HG03460 (cell line): Measurements from ENCODE around the gene NFATC2.
A peak's percentile ranks its signal among the peaks of the same experiment; 100 is the strongest.

Experiments used
- ATAC-seq: cut with Tn5 transposase; IDR thresholded peaks from one replicate; pipeline ENCODE4 v1.9.1; 2021; ENCODE audit not compliant: unreplicated experiment

NFATC2 gene

DNA sequence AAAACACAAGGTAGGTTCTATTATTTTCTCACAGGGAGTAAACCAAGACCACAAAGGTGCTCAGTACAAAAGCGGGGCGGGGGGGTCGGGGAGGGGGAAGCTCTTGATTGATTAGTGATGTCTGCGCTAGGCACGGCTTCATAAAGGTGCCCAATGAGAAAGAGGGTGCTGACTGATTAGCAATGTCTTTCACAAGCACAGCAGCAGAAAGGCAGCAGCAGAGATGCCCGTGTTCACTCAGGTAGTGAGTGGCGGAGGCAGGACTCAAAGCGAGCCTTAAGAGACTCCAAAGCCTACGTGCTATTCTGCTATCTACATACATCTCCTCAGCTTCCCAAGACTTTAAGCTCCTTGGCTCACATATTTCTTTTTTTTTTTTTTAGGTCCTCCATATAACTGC, 20.3 kb downstream of the NFATC2 start:
- no peak for ATAC-seq

DNA sequence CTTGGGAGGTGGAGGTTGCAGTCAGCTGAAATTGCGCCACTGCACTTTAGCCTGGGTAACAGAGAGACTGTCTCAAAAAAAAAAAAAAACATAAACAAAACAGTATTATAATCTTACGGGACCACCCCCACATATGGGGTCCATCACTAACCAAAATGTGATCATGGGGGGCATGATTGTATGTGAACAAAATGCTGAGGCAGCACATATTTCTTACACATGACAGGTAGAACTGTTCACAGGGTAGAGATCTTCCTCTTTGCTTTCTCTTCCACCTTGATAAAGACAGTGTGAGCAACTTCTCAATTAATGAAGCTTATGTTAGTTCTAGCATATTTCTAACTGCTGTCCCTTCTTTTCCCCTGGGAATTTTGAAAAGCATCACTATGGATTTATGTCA, 24.7 kb downstream of the NFATC2 start:
- ATAC-seq: no peak

DNA sequence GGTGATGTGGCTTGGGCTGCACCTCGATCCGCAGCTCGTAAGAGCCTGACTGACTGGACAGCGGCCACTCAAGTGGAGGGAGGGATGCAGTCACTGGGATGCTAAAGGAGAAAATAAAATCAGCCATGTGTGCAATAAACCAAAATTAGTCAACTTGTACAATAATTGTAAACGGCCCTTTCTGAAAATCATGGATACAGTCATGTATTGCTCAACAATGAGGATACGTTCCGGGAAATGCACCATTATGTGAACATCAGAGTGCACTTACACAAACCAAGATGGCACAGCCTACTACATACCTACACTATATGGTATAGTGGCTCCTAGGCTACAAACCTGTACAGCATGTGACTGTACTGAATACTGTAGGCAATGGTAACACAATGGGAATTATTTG, 25.7 kb downstream of the NFATC2 start:
- no peak for ATAC-seq

DNA sequence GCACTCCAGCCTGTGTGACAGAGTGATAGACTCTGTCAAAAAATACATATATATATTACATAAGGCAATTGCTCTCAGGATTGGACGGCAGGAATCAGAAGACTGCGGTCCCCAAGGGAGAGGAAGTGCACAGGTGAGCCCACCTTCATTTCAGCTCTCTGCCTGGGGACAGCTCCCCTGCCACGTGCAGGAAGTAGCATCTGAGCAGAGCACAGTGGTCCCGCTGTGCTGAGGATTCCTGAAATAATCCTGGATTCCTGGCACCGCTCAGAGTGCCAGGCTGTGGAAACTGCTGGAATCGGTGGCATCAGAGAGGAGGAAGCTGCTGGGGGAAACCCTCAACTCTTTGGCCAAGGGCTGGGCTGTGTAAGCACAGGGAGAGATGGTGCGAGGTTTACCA, 27.7 kb downstream of the NFATC2 start:
- ATAC-seq: no peak

DNA sequence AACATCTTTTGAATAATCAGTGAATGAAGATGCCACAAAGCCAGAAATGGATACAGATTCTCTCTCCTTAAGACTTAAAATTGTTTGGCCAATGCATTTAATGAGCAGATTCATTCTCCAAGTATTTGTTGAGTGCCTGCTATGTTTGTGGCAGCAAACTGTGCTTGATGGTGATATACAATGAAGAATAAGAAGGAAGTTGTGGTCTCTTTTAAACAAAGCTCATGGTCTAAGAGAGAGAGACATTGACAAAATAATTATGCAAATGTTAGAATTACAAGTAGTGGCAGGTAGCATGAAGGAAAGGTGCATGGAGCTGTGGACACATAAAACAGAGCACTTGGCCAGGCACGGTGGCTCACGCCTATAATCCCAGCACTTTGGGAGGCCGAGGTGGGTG, 28.3 kb downstream of the NFATC2 start:
- no peak for ATAC-seq

DNA sequence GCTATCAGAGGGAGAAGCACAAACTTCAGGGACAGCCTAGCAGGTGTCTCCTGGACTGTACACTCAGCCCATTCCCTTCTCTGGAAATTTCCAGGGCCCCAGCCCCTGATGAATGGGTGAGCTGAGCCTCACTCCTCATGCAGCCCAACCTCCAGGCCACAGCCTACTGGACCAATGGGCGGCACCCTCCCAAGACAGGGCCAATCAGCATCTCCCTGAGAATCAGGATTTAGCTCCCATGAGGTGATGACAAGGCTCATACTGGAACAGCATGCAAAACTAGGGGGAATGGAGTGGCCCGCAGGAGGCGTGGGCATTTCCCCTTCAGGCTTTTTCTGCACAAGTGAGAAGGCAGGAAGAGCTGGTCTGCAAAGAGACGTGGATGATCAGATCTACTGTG, 29.0 kb downstream of the NFATC2 start:
- ATAC-seq: no peak

DNA sequence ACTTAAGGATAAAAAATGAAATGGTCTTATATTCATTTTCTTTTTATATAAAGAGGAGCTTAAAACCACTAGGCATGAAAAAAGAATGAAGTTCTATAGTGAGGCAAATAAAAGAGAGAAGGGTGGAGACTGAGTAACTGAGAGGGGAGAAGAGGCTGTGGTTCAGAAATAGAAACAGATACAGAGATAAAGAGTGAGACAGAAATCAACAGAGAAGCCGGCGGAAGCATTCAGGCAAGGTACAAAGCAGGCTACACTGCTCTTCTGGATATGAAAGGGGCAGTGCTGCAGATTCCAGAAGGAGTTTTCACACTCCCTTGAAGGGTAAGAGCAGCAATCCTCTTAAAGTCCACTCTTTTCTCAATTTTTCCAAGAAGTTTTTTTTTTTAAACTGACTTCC, 29.9 kb downstream of the NFATC2 start:
- no peak for ATAC-seq

DNA sequence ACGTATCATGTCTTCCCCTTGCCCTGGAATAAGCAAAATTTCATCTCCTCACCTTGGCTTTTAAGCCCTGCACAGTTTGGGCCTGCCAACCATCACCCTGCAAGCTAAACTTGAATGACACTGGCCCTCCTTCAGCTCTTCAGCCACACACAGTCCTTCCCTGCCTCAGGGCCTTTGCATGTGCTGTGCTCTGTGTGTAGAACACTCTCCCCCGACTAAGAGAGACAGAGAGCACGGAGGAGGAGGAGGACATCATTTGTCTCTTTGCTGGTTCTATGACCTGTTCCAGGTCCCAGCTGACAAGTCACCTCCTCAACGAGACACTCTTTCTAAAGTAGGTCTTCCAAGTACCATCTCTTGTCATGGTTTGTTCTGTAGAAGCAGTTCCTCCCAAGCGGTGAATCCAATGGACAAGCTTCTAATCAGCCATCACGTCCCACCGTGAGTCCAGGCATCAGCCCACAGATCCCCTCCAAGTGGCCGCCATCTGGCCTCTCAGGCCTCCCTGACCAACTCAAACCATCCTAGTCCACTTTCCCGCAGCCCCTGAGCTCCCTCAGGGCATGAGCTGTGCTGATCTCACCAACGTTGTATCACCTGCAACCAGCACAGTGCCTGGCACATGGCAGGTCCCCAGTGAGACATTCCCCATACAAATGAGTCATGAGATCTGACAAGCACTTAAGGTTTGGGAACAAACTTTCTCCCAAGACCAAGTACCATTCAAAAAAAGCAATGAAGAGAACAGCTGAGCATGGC, 30.5 kb downstream of the NFATC2 start:
- no peak for ATAC-seq

DNA sequence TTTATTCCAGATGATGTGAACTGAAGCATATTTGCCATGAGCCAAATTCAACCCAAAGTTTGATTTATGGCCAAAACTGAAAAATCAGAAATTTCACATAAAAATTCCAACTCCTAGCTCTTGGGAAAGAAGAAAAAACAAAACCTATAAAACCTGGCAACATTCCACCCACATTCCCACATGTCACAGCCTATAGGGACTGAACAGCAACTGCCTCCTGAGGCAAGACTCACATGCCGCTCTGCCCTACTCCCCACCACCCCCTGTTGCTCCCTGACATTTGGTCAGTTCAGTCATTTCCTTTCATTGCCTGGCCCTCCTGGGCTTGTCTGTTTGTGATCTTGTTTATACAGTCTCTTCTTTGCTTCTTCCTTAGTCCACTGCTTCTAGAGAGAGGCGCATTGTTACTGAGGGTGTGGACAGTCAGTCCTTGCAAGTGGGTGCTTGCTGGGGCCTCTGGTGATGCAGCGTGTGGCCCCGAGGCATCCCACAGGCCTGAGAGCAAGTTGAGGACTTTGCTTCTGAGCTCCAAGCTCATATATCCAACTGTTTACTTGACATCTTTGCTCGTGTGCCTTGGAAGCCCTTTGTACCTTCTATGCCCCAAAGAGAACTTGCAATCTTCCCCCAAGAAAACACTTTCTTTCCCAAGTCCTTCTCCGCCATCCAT, 31.4 kb downstream of the NFATC2 start:
- no peak for ATAC-seq

DNA sequence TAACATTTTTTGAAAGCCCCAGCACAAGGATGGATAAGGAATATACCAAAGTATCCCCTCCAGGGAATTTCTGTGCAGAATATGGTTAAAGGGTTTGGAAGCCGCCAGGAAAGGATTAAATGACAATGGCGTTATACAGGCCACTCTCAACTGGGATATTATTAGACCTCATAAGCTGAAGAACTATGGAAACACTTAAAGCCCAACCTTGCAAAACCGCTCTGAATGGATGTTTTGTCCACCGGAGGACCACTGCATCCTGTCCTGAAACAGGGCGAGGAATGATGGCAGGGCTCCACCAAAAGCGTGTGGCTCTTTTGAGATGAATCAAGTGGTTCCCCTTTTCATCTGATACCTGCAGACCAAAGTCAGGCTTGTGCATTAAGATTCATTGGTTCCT, 32.4 kb downstream of the NFATC2 start:
- no peak for ATAC-seq

DNA sequence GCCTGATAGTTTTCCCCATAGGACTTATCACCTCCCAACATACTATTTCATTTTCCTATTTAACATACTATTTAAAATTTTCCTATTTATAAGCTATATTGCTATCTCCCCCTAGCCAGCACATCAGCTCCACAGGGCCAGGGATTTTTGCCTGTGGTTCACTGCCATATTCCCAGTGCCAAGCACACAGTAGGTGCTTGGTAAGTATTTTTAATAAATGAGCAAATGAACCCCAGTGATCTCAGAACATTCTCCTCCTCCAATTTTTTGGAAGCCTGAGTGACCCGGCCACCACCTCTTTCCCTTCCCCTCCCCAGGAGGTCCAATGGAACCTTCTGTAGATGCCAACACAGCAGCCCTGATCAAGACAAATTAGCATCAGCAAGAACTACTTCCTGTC, 33.3 kb downstream of the NFATC2 start:
- ATAC-seq: no peak

DNA sequence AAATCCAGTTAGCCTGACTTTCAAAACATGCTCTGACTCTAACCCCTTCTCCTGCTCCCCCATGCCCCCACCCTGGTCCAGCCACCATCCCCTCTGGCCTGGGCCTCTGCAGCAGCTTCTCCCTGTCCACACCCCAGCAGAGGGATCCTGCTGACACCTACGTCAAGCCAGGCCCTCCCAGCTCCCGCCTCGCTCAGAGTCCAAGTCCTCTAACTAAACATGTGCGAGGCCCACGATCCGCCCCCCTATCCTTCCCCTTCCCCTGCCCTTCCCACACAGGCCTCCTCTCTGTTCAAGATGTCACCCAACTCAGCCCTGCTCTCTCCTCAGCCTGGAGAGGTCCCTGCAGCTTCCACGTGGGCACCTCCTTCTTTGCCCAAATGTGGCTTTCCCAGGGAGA, 33.7 kb downstream of the NFATC2 start:
- no peak for ATAC-seq

DNA sequence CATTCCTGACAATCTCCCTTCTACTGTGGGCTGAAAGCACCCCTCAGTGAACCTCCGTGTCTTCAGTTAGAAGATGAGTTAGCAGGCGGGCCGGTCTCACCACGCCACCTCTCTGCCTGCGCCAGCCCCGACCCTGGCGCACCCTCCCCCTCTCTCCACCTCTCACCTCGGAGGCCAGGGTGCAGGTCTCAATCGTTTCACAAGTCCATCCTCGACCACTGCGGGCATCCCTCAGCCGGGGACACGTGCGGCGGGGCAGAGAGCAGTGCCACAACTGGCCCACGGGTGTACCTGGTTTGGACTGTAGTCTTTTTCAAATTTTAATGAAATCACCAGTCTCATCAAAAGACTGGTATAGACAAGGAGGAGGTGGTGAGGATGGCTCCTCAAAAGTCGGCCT, 34.4 kb downstream of the NFATC2 start:
- no peak for ATAC-seq

DNA sequence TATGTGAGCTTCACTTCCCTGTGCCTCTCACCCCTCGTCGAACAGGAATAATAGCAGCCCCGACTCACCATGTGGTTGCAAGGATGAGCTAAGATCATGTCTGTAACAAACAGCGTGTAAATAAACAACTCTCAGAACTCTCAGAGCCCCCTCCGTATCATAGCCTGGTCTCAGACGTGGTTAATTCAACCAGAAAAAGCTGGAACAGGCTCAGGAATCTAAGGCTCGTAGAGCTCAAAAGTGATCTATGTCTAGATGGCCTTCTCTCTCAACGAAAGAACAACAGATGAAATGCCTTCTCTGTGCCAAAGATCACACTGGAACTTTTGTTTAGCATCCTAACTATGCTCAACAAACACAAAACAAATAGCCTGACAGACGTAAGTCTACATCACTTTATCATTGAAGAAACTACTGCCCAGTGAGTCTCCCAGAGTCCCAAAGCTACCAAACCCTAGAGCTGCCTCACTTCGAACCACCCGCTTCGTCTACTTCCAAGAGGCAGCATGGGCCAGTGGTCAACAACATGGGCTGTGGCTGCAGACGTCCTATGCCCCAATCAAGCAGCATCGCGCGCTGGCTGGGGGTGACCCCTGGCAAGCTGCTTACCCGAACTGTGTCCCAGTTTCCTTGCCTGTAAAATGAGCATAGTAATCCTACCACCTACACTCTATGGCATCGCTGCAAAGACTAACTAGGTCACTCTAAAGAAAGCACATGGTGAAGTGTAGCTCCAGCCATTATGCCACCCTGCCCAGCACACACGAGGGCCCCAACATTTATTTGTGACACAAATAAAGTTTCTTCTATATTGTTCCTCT, 35.1 kb downstream of the NFATC2 start:
- no peak for ATAC-seq

DNA sequence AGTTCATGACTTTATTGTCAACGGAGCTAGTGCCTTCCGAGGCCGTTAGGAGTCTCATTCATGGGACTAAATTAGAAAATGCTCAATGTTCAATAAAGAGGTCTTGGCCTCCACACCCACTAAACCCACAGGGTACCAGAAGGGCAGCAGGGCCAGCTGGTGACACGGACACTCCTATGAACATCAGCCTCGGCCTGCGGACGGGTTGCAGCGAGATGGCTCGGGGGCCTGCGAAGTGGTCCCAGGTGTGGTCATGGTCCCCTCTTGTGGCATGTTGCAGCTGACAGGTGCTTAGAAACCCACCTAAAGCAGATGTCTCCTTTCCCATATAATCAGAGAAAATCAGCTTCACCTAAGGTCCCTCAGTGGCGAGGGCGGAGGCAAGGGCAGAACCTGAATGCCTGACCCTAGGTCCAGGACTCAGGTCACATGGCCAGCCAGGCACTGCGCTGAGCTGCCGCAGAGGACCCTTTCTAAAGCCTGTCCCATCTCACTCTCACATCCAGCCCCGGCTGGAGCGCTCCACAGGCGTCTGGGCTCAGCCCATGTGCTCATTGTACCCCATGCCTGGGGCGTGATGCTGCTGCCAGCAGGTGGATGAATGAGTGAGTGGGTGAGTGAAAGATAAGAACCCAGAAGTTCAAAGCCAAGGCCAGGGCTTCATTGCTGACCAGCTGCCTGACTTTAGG, 35.8 kb downstream of the NFATC2 start:
- no peak for ATAC-seq

DNA sequence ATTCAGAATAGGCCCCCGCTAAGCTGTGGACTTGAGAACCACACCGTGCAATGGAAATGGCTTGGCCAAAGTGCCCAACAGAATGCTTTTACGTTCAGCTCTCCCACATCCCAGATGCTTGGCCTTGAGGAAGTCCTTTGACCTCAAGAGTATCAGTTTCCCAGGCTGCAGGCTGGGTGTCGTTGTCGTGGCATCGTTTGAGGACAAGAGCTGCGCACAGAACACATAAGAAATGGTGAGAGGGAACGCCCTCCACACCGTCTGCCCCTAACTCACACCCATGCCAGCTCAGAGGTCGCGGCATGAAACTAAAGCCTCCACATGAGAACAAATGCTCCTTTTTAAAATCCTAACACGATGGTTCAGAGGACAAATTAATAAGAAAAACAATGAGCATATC, 37.0 kb downstream of the NFATC2 start:
- ATAC-seq: no peak

DNA sequence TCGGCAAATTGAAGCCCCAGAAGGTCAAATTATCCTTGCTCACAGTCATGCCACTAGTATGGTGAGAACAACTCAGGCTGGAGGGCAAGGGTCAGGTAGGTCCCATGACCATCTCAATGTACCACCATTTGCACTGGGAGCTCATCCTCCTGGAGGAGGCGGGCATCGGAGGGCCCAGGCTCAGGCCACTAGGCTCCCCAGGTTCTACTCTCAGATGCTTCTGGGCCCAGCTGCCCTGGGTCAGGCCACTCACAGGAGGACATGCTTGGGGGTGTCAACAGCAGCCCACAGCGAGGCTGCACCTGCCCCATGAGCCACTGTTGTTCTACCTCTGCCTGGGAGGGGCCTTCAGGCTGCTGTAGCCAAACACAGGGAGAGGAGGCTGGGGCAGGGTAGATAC, 39.1 kb downstream of the NFATC2 start:
- ATAC-seq: no peak

DNA sequence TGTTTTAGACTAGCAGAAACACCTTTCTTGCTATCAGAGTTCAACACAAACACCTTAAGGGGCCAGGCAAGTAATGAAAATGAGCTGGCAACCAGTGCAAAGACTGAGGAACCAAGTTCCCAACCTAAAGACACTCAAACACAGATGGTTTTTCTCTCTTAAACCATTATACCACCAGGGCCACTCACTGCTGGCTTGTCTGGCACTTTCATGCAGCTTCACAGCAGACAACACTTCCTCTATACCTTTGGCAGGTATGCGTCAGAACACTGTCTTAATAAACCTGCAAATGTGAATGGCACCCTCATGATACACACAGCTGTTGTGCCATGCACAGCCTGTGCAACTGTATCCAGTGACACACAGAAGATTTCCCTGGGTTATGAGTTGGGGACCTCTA, 41.6 kb downstream of the NFATC2 start:
- no peak for ATAC-seq

DNA sequence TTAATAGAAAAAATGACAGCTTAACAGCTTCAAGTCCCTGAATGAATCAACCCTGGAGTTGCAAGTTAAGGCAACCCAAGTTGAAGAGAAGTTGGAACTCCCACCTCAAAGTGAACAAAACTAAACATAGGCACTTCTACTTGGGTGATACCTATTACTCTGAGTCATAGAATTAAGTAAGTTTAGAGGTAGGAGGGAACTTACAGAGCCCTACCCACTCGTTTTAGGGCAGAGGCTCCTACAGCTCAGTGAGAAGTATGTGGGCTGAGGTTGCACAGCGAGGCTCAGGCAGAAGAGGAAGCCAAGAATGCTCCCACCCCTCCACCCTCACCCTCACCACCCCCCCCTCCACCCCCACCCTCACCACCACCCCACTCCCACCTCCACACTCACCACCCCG, 42.2 kb downstream of the NFATC2 start:
- peak; percentile 52 for ATAC-seq

DNA sequence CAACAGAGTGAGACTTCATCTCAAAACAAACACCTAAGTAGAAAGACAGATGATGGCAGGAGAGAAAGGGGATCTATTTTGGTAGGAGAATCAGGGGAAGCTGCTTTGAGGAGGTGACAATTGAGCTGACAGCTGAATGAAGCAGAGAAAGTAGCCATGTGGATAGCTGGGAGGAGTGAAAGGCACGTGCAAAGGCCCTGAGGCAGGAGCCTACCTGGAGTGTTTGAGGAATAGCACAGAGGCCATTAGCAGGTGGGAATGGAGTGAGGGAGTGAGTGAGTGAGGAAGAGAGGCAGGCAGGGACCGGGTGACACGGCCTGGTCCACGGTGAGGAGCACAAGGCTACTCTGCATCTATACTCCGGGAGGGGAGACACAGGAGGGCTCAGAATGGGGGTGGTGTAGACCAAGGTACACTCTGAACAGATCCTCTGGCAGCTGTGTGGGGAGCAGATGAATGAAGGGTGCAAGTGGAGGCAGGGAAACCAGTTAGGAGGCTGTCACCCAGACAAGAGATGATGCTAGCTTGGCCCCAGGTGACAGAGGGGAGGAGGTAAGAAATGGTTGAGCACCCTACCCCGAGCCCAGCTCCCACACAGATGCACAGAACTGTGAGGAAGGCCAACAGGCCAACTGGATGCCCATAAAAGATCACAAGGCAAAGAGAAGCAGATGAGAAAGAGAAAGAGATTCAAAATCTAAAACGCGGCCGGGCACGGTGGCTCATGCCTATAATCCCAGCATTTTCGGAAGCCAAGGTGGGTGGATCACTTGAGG, 43.6 kb downstream of the NFATC2 start:
- no peak for ATAC-seq
